H1 (cell line): ENCODE results near the gene PRKCA. TPM values are rescaled to one million over a fixed set of nuclear protein-coding genes. Genes with fewer than 3 reads are reported as not detected.

Source experiments
- CTCF ChIA-PET: fragments of 300-600 bp; sonication (Branson Sonifier 250); formaldehyde crosslinking; loops from one replicate; lab custom pipeline; 2021; ENCODE audit not compliant: partially characterized antibody; lab: Charles Lee
- POLR2A ChIA-PET: fragments of 300-600 bp; sonication (Branson Sonifier 250); formaldehyde crosslinking; loops from one replicate; lab custom pipeline; 2021; ENCODE audit warnings: inconsistent platforms; ENCODE audit not compliant: partially characterized antibody; lab: Charles Lee
- DNase-seq, 2 experiments: peaks; one replicate each; pipeline versions ENCODE4 v3.0.0 to v3.0.0-alpha.2; 2010 to 2022; ENCODE audit warnings: low spot score in 2 of 2, low read depth in 1 of 2, mixed read lengths in 1 of 2
- FAIRE-seq: peaks from 2 replicates; lab custom pipeline; 2011; peaks lifted over from hg19 to GRCh38; lab: Jason Lieb, UNC
- H2AFZ ChIP-seq: 2 replicates; pipeline ENCODE4 v1.8.1; 2012; ENCODE audit warnings: low read length, inconsistent platforms
- H2AK5ac ChIP-seq: 2 replicates; pipeline ENCODE4 v1.6.1; 2013; ENCODE audit warnings: low read depth, low read length
- H2BK120ac ChIP-seq: replicated peaks from 2 replicates; pipeline ENCODE3; 2013; ENCODE audit warnings: low read depth, low read length, inconsistent platforms
- H2BK12ac ChIP-seq: 2 replicates; pipeline ENCODE4 v1.6.1; 2013; ENCODE audit warnings: low read depth, low read length
- H2BK15ac ChIP-seq: 2 replicates; pipeline ENCODE4 v1.6.1; 2013; ENCODE audit warnings: low read length
- H2BK20ac ChIP-seq: 2 replicates; pipeline ENCODE4 v1.6.1; 2013; ENCODE audit warnings: low read length
- H2BK5ac ChIP-seq: 2 replicates; pipeline ENCODE4 v1.6.1; 2013; ENCODE audit warnings: low read depth, low read length
- H3K14ac ChIP-seq: 2 replicates; pipeline ENCODE4 v1.6.1; 2013; ENCODE audit warnings: inconsistent platforms; ENCODE audit not compliant: insufficient read length
- H3K18ac ChIP-seq: 2 replicates; pipeline ENCODE4 v1.6.1; 2013; ENCODE audit warnings: low read length; ENCODE audit errors: extremely low read depth
- H3K23ac ChIP-seq: 2 replicates; pipeline ENCODE4 v1.6.1; 2013; ENCODE audit warnings: inconsistent platforms; ENCODE audit not compliant: insufficient read length
- H3K23me2 ChIP-seq: 2 replicates; pipeline ENCODE4 v1.6.1; 2013; ENCODE audit warnings: low read depth, low read length
- H3K27ac ChIP-seq: 2 replicates; pipeline ENCODE4 v1.6.1; 2011; ENCODE audit warnings: low read depth, low read length, inconsistent platforms
- H3K27me3 ChIP-seq, 4 experiments: replicated peaks in 1 of 4; 1 replicate in 1 of 4; 2 replicates in 3 of 4; pipeline versions ENCODE4 v1.6.1 to v1.8.1; 2011 to 2013; ENCODE audit warnings: low read length in 3 of 4, mild to moderate bottlenecking in 3 of 4, inconsistent platforms in 2 of 4, mixed read lengths in 2 of 4, moderate library complexity in 1 of 4; ENCODE audit not compliant: control insufficient read depth in 3 of 4, insufficient read depth in 3 of 4; ENCODE audit errors: extremely low read depth in 1 of 4
- H3K36me3 ChIP-seq, 4 experiments: 2 replicates each; pipeline versions ENCODE4 v1.6.1 to v1.8.1; 2011 to 2013; ENCODE audit warnings: mild to moderate bottlenecking in 4 of 4, low read length in 3 of 4, moderate library complexity in 2 of 4, control low read depth in 1 of 4, inconsistent platforms in 1 of 4; ENCODE audit not compliant: insufficient read depth in 4 of 4, control insufficient read depth in 2 of 4
- H3K4ac ChIP-seq: replicated peaks from 2 replicates; pipeline ENCODE3; 2013; ENCODE audit warnings: low read length, low read depth, mixed read lengths, inconsistent platforms; ENCODE audit not compliant: insufficient read length
- H3K4me1 ChIP-seq, 4 experiments: replicated peaks in 1 of 4; 1 replicate in 1 of 4; 2 replicates in 3 of 4; pipeline versions ENCODE4 v1.6.1 to v1.8.1; 2011 to 2013; ENCODE audit warnings: low read length in 3 of 4, inconsistent platforms in 2 of 4, mixed read lengths in 1 of 4; ENCODE audit not compliant: insufficient read depth in 4 of 4, control insufficient read depth in 3 of 4
- H3K4me2 ChIP-seq, 2 experiments: 2 replicates each; pipeline versions ENCODE4 v1.6.1 to v1.8.1; 2011 to 2013; ENCODE audit warnings: low read depth in 2 of 2, low read length in 2 of 2, control low read depth in 1 of 2, inconsistent platforms in 1 of 2, mild to moderate bottlenecking in 1 of 2; ENCODE audit not compliant: insufficient read depth in 1 of 2
- H3K4me3 ChIP-seq, 4 experiments: fragments of 200-600, 300-600 bp in 1 of 4; sonication (generic), shearing (Covaris generic), sonication (Bioruptor Twin) in 1 of 4; 2 replicates each; pipeline versions ENCODE4 v1.5.1 to v1.8.1; 2011 to 2016; ENCODE audit warnings: low read length in 4 of 4, low read depth in 3 of 4, control low read depth in 2 of 4, inconsistent platforms in 2 of 4, mild to moderate bottlenecking in 2 of 4, mixed read lengths in 1 of 4, moderate library complexity in 1 of 4; ENCODE audit not compliant: insufficient read depth in 2 of 4; ENCODE audit errors: extremely low read depth in 1 of 4
- H3K56ac ChIP-seq: replicated peaks from 2 replicates; pipeline ENCODE3; 2013; ENCODE audit warnings: low read depth, mild to moderate bottlenecking, mixed read lengths, low read length, inconsistent platforms; ENCODE audit not compliant: insufficient read length
- H3K79me1 ChIP-seq: 2 replicates; pipeline ENCODE4 v1.6.1; 2013; ENCODE audit warnings: low read depth, low read length, control low read depth
- H3K79me2 ChIP-seq, 2 experiments: 2 replicates each; pipeline versions ENCODE4 v1.6.1 to v1.8.1; 2012 to 2013; ENCODE audit warnings: low read length in 2 of 2, mild to moderate bottlenecking in 2 of 2, inconsistent platforms in 1 of 2; ENCODE audit not compliant: insufficient read depth in 2 of 2, control insufficient read depth in 1 of 2
- H3K9ac ChIP-seq, 4 experiments: replicated peaks in 1 of 4; 1 replicate in 1 of 4; 2 replicates in 3 of 4; pipeline versions ENCODE4 v1.6.1 to v1.8.1; 2011 to 2013; ENCODE audit warnings: low read depth in 3 of 4, low read length in 3 of 4, control low read depth in 2 of 4, mild to moderate bottlenecking in 2 of 4, moderate library complexity in 2 of 4, inconsistent platforms in 1 of 4; ENCODE audit errors: extremely low read depth in 1 of 4
- H3K9me3 ChIP-seq, 2 experiments: 2 replicates each; pipeline versions ENCODE4 v1.6.1 to v1.8.1; 2012 to 2013; ENCODE audit warnings: mild to moderate bottlenecking in 2 of 2, moderate library complexity in 2 of 2, control low read depth in 1 of 2, inconsistent platforms in 1 of 2, low read depth in 1 of 2, low read length in 1 of 2, mixed read lengths in 1 of 2; ENCODE audit not compliant: insufficient read depth in 2 of 2
- H4K20me1 ChIP-seq, 2 experiments: replicated peaks in 1 of 2; 2 replicates each; pipeline versions ENCODE3 to v1.8.1; 2011 to 2013; ENCODE audit warnings: inconsistent platforms in 2 of 2, low read length in 2 of 2, mild to moderate bottlenecking in 1 of 2; ENCODE audit not compliant: insufficient read depth in 2 of 2, control insufficient read depth in 1 of 2
- H4K5ac ChIP-seq: 2 replicates; pipeline ENCODE4 v1.6.1; 2013; ENCODE audit warnings: low read length, low read depth, mixed read lengths, inconsistent platforms; ENCODE audit not compliant: insufficient read length
- H4K8ac ChIP-seq: 2 replicates; pipeline ENCODE4 v1.8.0; 2013; ENCODE audit warnings: mild to moderate bottlenecking, moderate library complexity, low read length, inconsistent platforms; ENCODE audit not compliant: insufficient read depth; ENCODE audit errors: extremely low read depth
- H4K91ac ChIP-seq: replicated peaks from 2 replicates; pipeline ENCODE3; 2013; ENCODE audit warnings: low read length, mixed read lengths, inconsistent platforms; ENCODE audit not compliant: insufficient read length
- ASH2L ChIP-seq: fragments of 200-600, 300-600 bp; sonication (generic); IDR thresholded peaks from one replicate; pipeline ENCODE4 v1.7.1; 2017; ENCODE audit warnings: low read length
- RBBP5 ChIP-seq: IDR thresholded peaks from 2 replicates; pipeline ENCODE4 v1.7.1; 2012; ENCODE audit warnings: low read depth, mild to moderate bottlenecking, inconsistent platforms, low read length, moderate library complexity, borderline replicate concordance
- TCF12 ChIP-seq: IDR thresholded peaks from 2 replicates; pipeline ENCODE4 v1.6.1; 2011; ENCODE audit warnings: low read depth, mild to moderate bottlenecking, low read length
- whole genome bisulfite sequencing, 2 experiments: shearing (Covaris generic) in 1 of 2; methylation state at CpG; one replicate each; pipeline versions ENCODE4 v1.1.6 to v1.1.7; 2013 to 2015; ENCODE audit warnings: low lambda C conversion rate in 2 of 2, mixed read lengths in 2 of 2, inconsistent platforms in 1 of 2, low coverage in 1 of 2, missing lambda C conversion rate in 1 of 2; ENCODE audit not compliant: insufficient replicate concordance in 2 of 2, insufficient coverage in 1 of 2, insufficient read length in 1 of 2; ENCODE audit errors: extremely low coverage in 1 of 2, missing lambda C conversion rate in 1 of 2; 5-methylcytosine and 5-hydroxymethylcytosine counted together
- polyA plus RNA-seq, 7 experiments: library from polyadenylated mRNA; depleted of rRNA in 3 of 7; stranded (reverse) in 5 of 7; unstranded in 2 of 7; fragments of >200 nt in 5 of 7; fragments of 200-250 nt in 2 of 7; gene quantifications; 1 replicate in 5 of 7; 2 replicates in 1 of 7; 4 replicates in 1 of 7; pipeline versions ENCODE4 v1.2.1 to v1.2.3, GENCODE V29; 2011 to 2013; ENCODE audit warnings: missing spikeins in 2 of 7, mixed read lengths in 2 of 7
- total RNA-seq: library from RNA; stranded (reverse); fragmentation: NEBNext Ultra II Directional; extraction: Animal tissue kit (Norgen Biotek cat#: 25700); gene quantifications from 2 replicates; pipeline ENCODE4 v1.2.1, GENCODE V29; 2021

Gene PRKCA
- total and polyA plus RNA-seq, 2 of the 8 experiments (the other 6 are each of a cell fraction or from before 2014, with no cell fraction given): 5.8 to 17.8 TPM

- no peak overlapping the region for H2BK15ac ChIP-seq
- FAIRE-seq: no peak
- TF ChIP-seq RBBP5: no peak
- no peak for TF ChIP-seq ASH2L
- no peak for TF ChIP-seq TCF12
These were observed 524.4 kb downstream of the PRKCA start for GRCh38 chr17:66826856-66827255.

More at GRCh38 chr17:66826856-66827255, 524.4 kb downstream of the PRKCA start:
- H3K56ac ChIP-seq: no peak overlapping the region
- no peaks in the 10 kb centered on the region for H3K36me3 ChIP-seq
- H3K18ac ChIP-seq: no peak overlapping the region
- H3K27me3 ChIP-seq: no peaks in the 10 kb centered on the region
- H3K23ac ChIP-seq: no peak overlapping the region
- no peaks in the 10 kb centered on the region for H3K79me1 ChIP-seq
- no peak overlapping the region for H3K14ac ChIP-seq
- H3K4me1 ChIP-seq: peaks cover 2 to 16% (median 8%) of the 10 kb centered on the region in 4 experiments
- H2BK20ac ChIP-seq: no peak overlapping the region
- no peak for DNase-seq
- no peak overlapping the region for H4K8ac ChIP-seq
- no peak overlapping the region for H3K9ac ChIP-seq
- ChIA-PET CTCF (no interaction called here), POLR2A (no interaction called here)
- H4K5ac ChIP-seq: no peak overlapping the region
- no peak overlapping the region for H3K4me2 ChIP-seq
- H3K4me3 ChIP-seq: no peak overlapping the region
- H2BK12ac ChIP-seq: no peak overlapping the region
- H2BK5ac ChIP-seq: no peak overlapping the region
- no peak overlapping the region for H3K4ac ChIP-seq
- H3K27ac ChIP-seq: no peak overlapping the region
- WGBS, 2 experiments: 86% methylated on average over 6 of the region's 6 CpGs; no CpG with 5 or more reads in 1 of the 2 experiments
- no peaks in the 10 kb centered on the region for H3K79me2 ChIP-seq
- no peak overlapping the region for H2BK120ac ChIP-seq
- no peak overlapping the region for H2AK5ac ChIP-seq
- H4K20me1 ChIP-seq: no peaks in the 10 kb centered on the region
- H3K9me3 ChIP-seq: no peaks in the 10 kb centered on the region
- no peak overlapping the region for H2AFZ ChIP-seq
- no peaks in the 10 kb centered on the region for H3K23me2 ChIP-seq
- no peak overlapping the region for H4K91ac ChIP-seq
